Loucy (cell line): ENCODE results near the gene NPIPA5.
"Not testable (repeated sequence)": the region's sequence is repeated elsewhere in the genome, so short reads cannot be mapped to it uniquely, and the experiment has no call there.

Source experiments
- CTCF ChIP-seq: fragments of 200-600 bp; sonication (generic); conservative IDR thresholded peaks from 2 replicates; pipeline ENCODE4 v1.5.1; 2014; ENCODE audit warnings: mild to moderate bottlenecking, antibody characterized with exemption, low read length
- EZH2phosphoT487 ChIP-seq: fragments of 200-600 bp; IDR thresholded peaks from 2 replicates; pipeline ENCODE4 v1.6.1; 2018; ENCODE audit warnings: antibody characterized with exemption, mild to moderate bottlenecking, moderate library complexity, borderline replicate concordance

- not testable (repeated sequence) for TF ChIP-seq CTCF, EZH2phosphoT487
Observed at GRCh38 chr16:15323373-15323772, 54.7 kb downstream of the NPIPA5 start.
